Fibroblast of skin of right quadriceps (primary cell): ENCODE results near the gene GPATCH11.

Experiments used
- DNase-seq: peaks from one replicate; pipeline ENCODE4 v3.0.0-alpha.2; 2013

GPATCH11 gene

GRCh38 chr2:37083873-37084794 lies at the start of gene GPATCH11, which contains the start of gene HEATR5B:
TSS of gene GPATCH11 (plus strand) at chr2:37084518. CDS start at chr2:37088382, 3,864 bp downstream.
TSS of gene HEATR5B (minus strand) at chr2:37084372. CDS start at chr2:37083414, 958 bp downstream.
- DNase-seq, result peak; percentile 95

GRCh38 chr2:37037771-37038170 lies 46.5 kb upstream of the GPATCH11 start:
- no peak for DNase-seq

- no peak for DNase-seq
Observed at GRCh38 chr2:37039580-37039979, 44.7 kb upstream of the GPATCH11 start.

GRCh38 chr2:37052600-37053332 lies 31.6 kb upstream of the GPATCH11 start:
- no peak for DNase-seq

- DNase-seq, result no peak
Observed at GRCh38 chr2:37059841-37060240, 24.5 kb upstream of the GPATCH11 start.

GRCh38 chr2:37060446-37060845 lies 23.9 kb upstream of the GPATCH11 start:
- DNase-seq, result no peak

- no peak for DNase-seq
Observed at GRCh38 chr2:37061013-37061711, 23.2 kb upstream of the GPATCH11 start.

GRCh38 chr2:37061776-37062175 lies 22.5 kb upstream of the GPATCH11 start:
- no peak for DNase-seq

- DNase-seq, result no peak
Observed at GRCh38 chr2:37068686-37069085, 15.6 kb upstream of the GPATCH11 start.

GRCh38 chr2:37070931-37071330 lies 13.4 kb upstream of the GPATCH11 start:
- no peak for DNase-seq

GRCh38 chr2:37080266-37080665 lies 4.1 kb upstream of the GPATCH11 start:
- DNase-seq, result peak; percentile 6

- no peak for DNase-seq
Observed at GRCh38 chr2:37080689-37081088, 3.6 kb upstream of the GPATCH11 start.

GRCh38 chr2:37084797-37085196 lies 479 bp downstream of the GPATCH11 start:
- DNase-seq, result no peak

- peak; percentile 50 for DNase-seq
Observed at GRCh38 chr2:37085731-37086147, 1.4 kb downstream of the GPATCH11 start.

GRCh38 chr2:37090019-37090477 lies 5.7 kb downstream of the GPATCH11 start:
- DNase-seq, result no peak

GRCh38 chr2:37091873-37092272 lies 7.6 kb downstream of the GPATCH11 start:
- DNase-seq, result no peak

- no peak for DNase-seq
Observed at GRCh38 chr2:37096568-37096967, 12.2 kb downstream of the GPATCH11 start.

- DNase-seq, result no peak
Observed at GRCh38 chr2:37098416-37099118, 14.2 kb downstream of the GPATCH11 start.

- DNase-seq, result no peak
Observed at GRCh38 chr2:37100054-37100453, 15.7 kb downstream of the GPATCH11 start.

GRCh38 chr2:37102588-37102987 lies 18.3 kb downstream of the GPATCH11 start:
- DNase-seq, result no peak

- DNase-seq, result no peak
Observed at GRCh38 chr2:37104178-37104577, 19.9 kb downstream of the GPATCH11 start.

- no peak for DNase-seq
Observed at GRCh38 chr2:37105150-37105549, 20.8 kb downstream of the GPATCH11 start.
